Common myeloid progenitor, CD34-positive (primary cell): ENCODE measurements around the gene EPB41L4B.

Experiments used
- CTCF ChIA-PET: fragments of 350-600 bp; sonication (Branson Sonifier 250); formaldehyde crosslinking; loops from one replicate; lab custom pipeline; 2021; ENCODE audit warnings: antibody characterized with exemption; lab: Charles Lee
- POLR2A ChIA-PET: fragments of 350-600 bp; sonication (Branson Sonifier 250); formaldehyde crosslinking; loops from one replicate; lab custom pipeline; 2021; ENCODE audit warnings: antibody characterized with exemption; lab: Charles Lee
- DNase-seq, 3 donors: peaks; one replicate each; pipeline versions ENCODE4 v3.0.0 to v3.0.0-alpha.2; 2013
- H3K27ac ChIP-seq, 2 experiments: 1 replicate in 1 of 2; 2 replicates in 1 of 2; pipeline ENCODE4 v1.7.0; 2013; ENCODE audit warnings: inconsistent platforms in 2 of 2, low read length in 2 of 2, mild to moderate bottlenecking in 2 of 2, low read depth in 1 of 2, moderate library complexity in 1 of 2; ENCODE audit not compliant: severe bottlenecking in 2 of 2, insufficient read depth in 1 of 2, poor library complexity in 1 of 2
- H3K27me3 ChIP-seq, 5 experiments: replicated peaks in 2 of 5; 1 replicate in 3 of 5; 2 replicates in 2 of 5; pipeline versions ENCODE4 v1.6.1 to v1.7.0; 2013; ENCODE audit warnings: low read length in 4 of 5, mild to moderate bottlenecking in 2 of 5, moderate library complexity in 2 of 5, inconsistent platforms in 1 of 5; ENCODE audit not compliant: insufficient read depth in 5 of 5, control insufficient read depth in 4 of 5
- H3K36me3 ChIP-seq, 4 experiments: 1 replicate in 2 of 4; 2 replicates in 2 of 4; pipeline versions ENCODE4 v1.6.1 to v1.7.0; 2013; ENCODE audit warnings: low read length in 3 of 4, control low read depth in 1 of 4, mild to moderate bottlenecking in 1 of 4; ENCODE audit not compliant: control insufficient read depth in 4 of 4, insufficient read depth in 4 of 4
- H3K4me1 ChIP-seq, 4 experiments: 1 replicate in 3 of 4; 2 replicates in 1 of 4; pipeline versions ENCODE4 v1.6.1 to v1.7.1; 2013; ENCODE audit warnings: low read length in 3 of 4, mild to moderate bottlenecking in 3 of 4, control low read depth in 1 of 4, inconsistent platforms in 1 of 4, moderate library complexity in 1 of 4; ENCODE audit not compliant: control insufficient read depth in 4 of 4, insufficient read depth in 4 of 4; ENCODE audit errors: control extremely low read depth in 1 of 4
- H3K4me3 ChIP-seq, 7 experiments: 1 replicate in 4 of 7; 2 replicates in 3 of 7; pipeline versions ENCODE4 v1.5.1 to v1.7.0; 2013; ENCODE audit warnings: mild to moderate bottlenecking in 7 of 7, low read length in 6 of 7, moderate library complexity in 6 of 7, inconsistent platforms in 2 of 7, low read depth in 2 of 7, control low read depth in 1 of 7; ENCODE audit not compliant: insufficient read depth in 4 of 7, control insufficient read depth in 1 of 7; ENCODE audit errors: extremely low read depth in 1 of 7
- H3K9me3 ChIP-seq, 5 experiments: 1 replicate in 4 of 5; 2 replicates in 1 of 5; pipeline versions ENCODE4 v1.6.1 to v1.7.1; 2013; ENCODE audit warnings: low read length in 4 of 5, mild to moderate bottlenecking in 2 of 5, inconsistent platforms in 1 of 5, low read depth in 1 of 5, moderate library complexity in 1 of 5; ENCODE audit not compliant: control insufficient read depth in 4 of 5, insufficient read depth in 2 of 5; ENCODE audit errors: control extremely low read depth in 1 of 5
- WGBS: methylation state at CpG from one replicate; pipeline ENCODE4 v1.1.5; 2013; ENCODE audit not compliant: insufficient coverage; 5-methylcytosine and 5-hydroxymethylcytosine counted together

The EPB41L4B gene

GRCh38 chr9:109214414-109214813 is 106.4 kb downstream of the EPB41L4B start:
- WGBS, result 96% methylated on average over 6 of the region's 6 CpGs
- H3K27ac ChIP-seq, result no peak overlapping the region
- peaks cover 0 to 44% (median 9%) of the 10 kb centered on the region in 5 experiments for H3K27me3 ChIP-seq
- no peaks in the 10 kb centered on the region for H3K36me3 ChIP-seq
- no peaks in the 10 kb centered on the region for H3K9me3 ChIP-seq
- DNase-seq, result no peak
- CTCF ChIA-PET, result no interaction called here
- POLR2A ChIA-PET, result no interaction called here
- H3K4me3 ChIP-seq, result no peak overlapping the region
- H3K4me1 ChIP-seq, result no peaks in the 10 kb centered on the region

GRCh38 chr9:109213285-109214121 is 107.4 kb downstream of the EPB41L4B start:
- no peaks in the 10 kb centered on the region for H3K9me3 ChIP-seq
- no peak overlapping the region for H3K4me3 ChIP-seq
- no peak for DNase-seq
- ChIA-PET CTCF (no interaction called here), POLR2A (no interaction called here)
- peaks cover 0 to 42% (median 10%) of the 10 kb centered on the region in 5 experiments for H3K27me3 ChIP-seq
- H3K4me1 ChIP-seq, result no peaks in the 10 kb centered on the region
- 98% methylated on average over 5 of the region's 11 CpGs for WGBS
- H3K36me3 ChIP-seq, result no peaks in the 10 kb centered on the region
- no peak overlapping the region for H3K27ac ChIP-seq

- ChIA-PET CTCF (no interaction called here), POLR2A (no interaction called here)
- Histone ChIP-seq H3K9me3 (no peaks in the 10 kb centered on the region), H3K27me3 (peaks cover 0 to 39% (median 10%) of the 10 kb centered on the region in 5 experiments), H3K4me1 (no peaks in the 10 kb centered on the region), H3K27ac (no peak overlapping the region), H3K4me3 (no peak overlapping the region), H3K36me3 (no peaks in the 10 kb centered on the region)
- WGBS, result 98% methylated on average over 4 of the region's 4 CpGs
- no peak for DNase-seq
Observed at GRCh38 chr9:109212768-109213167, 108.1 kb downstream of the EPB41L4B start.

- POLR2A ChIA-PET, result no interaction called here
Observed at GRCh38 chr9:109206670-109207069, 114.2 kb downstream of the EPB41L4B start.

GRCh38 chr9:109205526-109205925 is 115.3 kb downstream of the EPB41L4B start:
- H3K9me3 ChIP-seq, result peaks cover 0 to 3% (median 0%) of the 10 kb centered on the region in 5 experiments
- peaks cover 0 to 32% (median 9%) of the 10 kb centered on the region in 5 experiments for H3K27me3 ChIP-seq
- CTCF ChIA-PET, result no interaction called here
- WGBS, result 86% methylated on average over 1 of the region's 1 CpG
- H3K36me3 ChIP-seq, result no peaks in the 10 kb centered on the region
- no peak overlapping the region for H3K27ac ChIP-seq
- no peaks in the 10 kb centered on the region for H3K4me1 ChIP-seq
- H3K4me3 ChIP-seq, result no peak overlapping the region
- DNase-seq, result no peak
- POLR2A ChIA-PET, result no interaction called here

More at GRCh38 chr9:109206670-109207069, 114.2 kb downstream of the EPB41L4B start:
- peak in 1 of 3 donors; percentile 4 for DNase-seq
- Histone ChIP-seq H3K36me3 (no peaks in the 10 kb centered on the region), H3K4me1 (no peaks in the 10 kb centered on the region), H3K9me3 (peaks cover 0 to 3% (median 0%) of the 10 kb centered on the region in 5 experiments), H3K27me3 (peaks cover 0 to 29% (median 12%) of the 10 kb centered on the region in 5 experiments), H3K4me3 (no peak overlapping the region), H3K27ac (no peak overlapping the region)
- CTCF ChIA-PET, result no interaction called here
- 84% methylated on average over 2 of the region's 2 CpGs for WGBS

- 82% methylated on average over 3 of the region's 4 CpGs for WGBS
- no peak overlapping the region for H3K27ac ChIP-seq
- CTCF ChIA-PET, result interaction anchor here (1.6 kb wide), 1 partner anchor 9 kb away, joined by 3 read pairs; no protein-coding TSS in a partner anchor
Observed at GRCh38 chr9:109203761-109204360, 117.0 kb downstream of the EPB41L4B start.

GRCh38 chr9:109199676-109200075 is 121.2 kb downstream of the EPB41L4B start:
- Histone ChIP-seq H3K36me3 (no peaks in the 10 kb centered on the region), H3K9me3 (no peaks in the 10 kb centered on the region), H3K4me3 (no peak overlapping the region), H3K27ac (no peak overlapping the region), H3K4me1 (no peaks in the 10 kb centered on the region), H3K27me3 (peaks cover 0 to 33% (median 9%) of the 10 kb centered on the region in 5 experiments)
- ChIA-PET POLR2A (no interaction called here), CTCF (no interaction called here)
- 89% methylated on average over 1 of the region's 5 CpGs for WGBS
- no peak for DNase-seq

More at GRCh38 chr9:109203761-109204360, 117.0 kb downstream of the EPB41L4B start:
- H3K27me3 ChIP-seq, result peaks cover 0 to 32% (median 9%) of the 10 kb centered on the region in 5 experiments
- H3K36me3 ChIP-seq, result no peaks in the 10 kb centered on the region
- no peaks in the 10 kb centered on the region for H3K4me1 ChIP-seq
- no peak overlapping the region for H3K4me3 ChIP-seq
- DNase-seq, result no peak
- POLR2A ChIA-PET, result interaction anchor here (0.6 kb wide), 1 partner anchor 1835 kb away, joined by 3 read pairs; no protein-coding TSS in a partner anchor
- peaks cover 0 to 3% (median 0%) of the 10 kb centered on the region in 5 experiments for H3K9me3 ChIP-seq
